T-cell (primary cell): ENCODE data around the gene TCAIM. TPM values are rescaled to one million over a fixed set of nuclear protein-coding genes. Genes with fewer than 3 reads are reported as not detected.
"Not testable (repeated sequence)": the region's sequence is repeated elsewhere in the genome, so short reads cannot be mapped to it uniquely, and the experiment has no call there.

Experiments
- ATAC-seq, 4 experiments: fragments of 200-7000 bp in 3 of 4; fragments of 150-1000 bp in 1 of 4; cut with Tn5 transposase; replicated peaks in 1 of 4; 1 replicate in 3 of 4; 2 replicates in 1 of 4; pipeline ENCODE4 v1.10.0; 2021; ENCODE audit warnings: moderate library complexity in 3 of 4, mild to moderate bottlenecking in 2 of 4, moderate number of reproducible peaks in 1 of 4
- CTCF ChIA-PET, 2 donors: fragments of 300-600 bp; sonication (Branson Sonifier 250); formaldehyde crosslinking; loops; one replicate each; lab custom pipeline; 2022; ENCODE audit warnings: antibody characterized with exemption in 2 of 2; lab: Charles Lee
- POLR2A ChIA-PET, 2 donors: fragments of 300-600 bp; sonication (Branson Sonifier 250); formaldehyde crosslinking; loops; one replicate each; lab custom pipeline; 2022; ENCODE audit warnings: antibody characterized with exemption in 2 of 2; lab: Charles Lee
- DNase-seq, 35 experiments: peaks; one replicate each; pipeline versions ENCODE4 v3.0.0 to v3.0.0-alpha.2; 2013 to 2023
- H3K27ac ChIP-seq: one replicate; pipeline ENCODE4 v1.5.1; 2013; ENCODE audit warnings: low read length
- H3K27me3 ChIP-seq, 2 experiments: replicated peaks in 1 of 2; 1 replicate in 1 of 2; 2 replicates in 1 of 2; pipeline versions ENCODE4 v1.6.1 to v1.7.0; 2013; ENCODE audit warnings: low read length in 1 of 2, mixed read lengths in 1 of 2; ENCODE audit not compliant: control insufficient read depth in 2 of 2, insufficient read depth in 2 of 2; ENCODE audit errors: extremely low read depth in 1 of 2
- H3K36me3 ChIP-seq, 2 donors: 1 replicate in 1 of 2; 2 replicates in 1 of 2; pipeline versions ENCODE4 v1.6.1 to v1.7.0; 2013; ENCODE audit warnings: low read length in 1 of 2; ENCODE audit not compliant: control insufficient read depth in 2 of 2, insufficient read depth in 1 of 2; ENCODE audit errors: extremely low read depth in 1 of 2
- H3K4me1 ChIP-seq, 2 experiments: 1 replicate in 1 of 2; 2 replicates in 1 of 2; pipeline versions ENCODE4 v1.6.1 to v1.7.0; 2013; ENCODE audit warnings: low read length in 2 of 2, mixed read lengths in 1 of 2; ENCODE audit not compliant: insufficient read depth in 2 of 2, control insufficient read depth in 1 of 2; ENCODE audit errors: extremely low read depth in 1 of 2
- H3K4me3 ChIP-seq, 2 donors: 1 replicate in 1 of 2; 2 replicates in 1 of 2; pipeline versions ENCODE4 v1.5.1 to v1.7.0; 2013; ENCODE audit warnings: mild to moderate bottlenecking in 2 of 2, low read length in 1 of 2, moderate library complexity in 1 of 2; ENCODE audit not compliant: control insufficient read depth in 1 of 2; ENCODE audit errors: extremely low read depth in 1 of 2
- H3K9me3 ChIP-seq: 2 replicates; pipeline ENCODE4 v1.7.0; 2013
- H3K27ac Mint-ChIP-seq, 2 donors: one replicate each; pipeline ENCODE4 v1.8.0; 2020 to 2021; ENCODE audit warnings: mild to moderate bottlenecking in 2 of 2, mixed read lengths in 2 of 2
- H3K27me3 Mint-ChIP-seq, 2 donors: one replicate each; pipeline ENCODE4 v1.8.0; 2021 to 2022; ENCODE audit warnings: mixed read lengths in 2 of 2
- H3K36me3 Mint-ChIP-seq: one replicate; pipeline ENCODE4 v1.8.0; 2021; ENCODE audit warnings: mixed read lengths
- H3K4me1 Mint-ChIP-seq, 3 donors: one replicate each; pipeline ENCODE4 v1.8.0; 2020 to 2022; ENCODE audit warnings: mixed read lengths in 3 of 3, mild to moderate bottlenecking in 1 of 3
- H3K4me3 Mint-ChIP-seq, 3 donors: one replicate each; pipeline ENCODE4 v1.8.0; 2020 to 2022; ENCODE audit warnings: mild to moderate bottlenecking in 3 of 3, mixed read lengths in 3 of 3, moderate library complexity in 3 of 3
- H3K9me3 Mint-ChIP-seq, 3 donors: one replicate each; pipeline ENCODE4 v1.8.0; 2020 to 2022; ENCODE audit warnings: mixed read lengths in 3 of 3
- WGBS: methylation state at CpG from one replicate; pipeline ENCODE4 v1.1.5; 2013; ENCODE audit warnings: missing lambda C conversion rate; ENCODE audit not compliant: insufficient coverage; 5-methylcytosine and 5-hydroxymethylcytosine counted together
- total RNA-seq, 35 experiments: library from RNA in 6 of 35; stranded (reverse) in 6 of 35; fragments of 120-200 nt in 1 of 35; gene quantifications; one replicate each; pipeline versions ENCODE4 v1.2.1 to v1.2.4 and lab custom pipeline; 2013 to 2026

TCAIM gene
- total RNA-seq, 5 donors from 2014 or later (not counting 1 experiment from before 2014, with no cell fraction given), result 8.4 to 16.5 (median 13.4) TPM

GRCh38 chr3:44387404-44387803, 48.8 kb downstream of the TCAIM start:
- DNase-seq, result no peak
- H3K27ac ChIP-seq, result no peak overlapping the region
- peaks cover 17% of the 10 kb centered on the region for H3K36me3 Mint-ChIP-seq
- ChIA-PET CTCF (no interaction called here), POLR2A (no interaction called here)
- 92% methylated on average over 6 of the region's 7 CpGs for WGBS
- H3K27me3 ChIP-seq, result no peaks in the 10 kb centered on the region
- no peak overlapping the region for H3K4me3 Mint-ChIP-seq
- no peaks in the 10 kb centered on the region for H3K27me3 Mint-ChIP-seq
- no peaks in the 10 kb centered on the region for H3K36me3 ChIP-seq
- H3K27ac Mint-ChIP-seq, result no peak overlapping the region
- H3K9me3 ChIP-seq, result no peaks in the 10 kb centered on the region
- peaks cover 0 to 7% (median 6%) of the 10 kb centered on the region in 3 donors for H3K9me3 Mint-ChIP-seq
- no peaks in the 10 kb centered on the region for H3K4me1 Mint-ChIP-seq
- no peak for ATAC-seq
- H3K4me1 ChIP-seq, result no peaks in the 10 kb centered on the region
- H3K4me3 ChIP-seq, result no peak overlapping the region

- no peak overlapping the region for H3K4me3 Mint-ChIP-seq
- ATAC-seq (no peak), DNase-seq (no peak)
- H3K9me3 Mint-ChIP-seq, result peaks cover 0 to 4% (median 0%) of the 10 kb centered on the region in 3 donors
- Histone ChIP-seq H3K4me3 (no peak overlapping the region), H3K4me1 (no peaks in the 10 kb centered on the region), H3K27me3 (no peaks in the 10 kb centered on the region), H3K9me3 (no peaks in the 10 kb centered on the region), H3K27ac (no peak overlapping the region), H3K36me3 (peaks cover 0 to 3% of the 10 kb centered on the region in 2 donors)
- H3K36me3 Mint-ChIP-seq, result peaks cover 17% of the 10 kb centered on the region
- no CpG with 5 or more reads among the region's 1 CpG for whole genome bisulfite sequencing
- no peaks in the 10 kb centered on the region for H3K27me3 Mint-ChIP-seq
- POLR2A ChIA-PET, result no interaction called here
- no peak overlapping the region for H3K27ac Mint-ChIP-seq
- CTCF ChIA-PET, result no interaction called here
- H3K4me1 Mint-ChIP-seq, result no peaks in the 10 kb centered on the region
Measured at GRCh38 chr3:44392489-44392888, 53.9 kb downstream of the TCAIM start.

GRCh38 chr3:44395714-44396113, 57.1 kb downstream of the TCAIM start:
- peaks cover 0 to 3% of the 10 kb centered on the region in 2 donors for H3K36me3 ChIP-seq
- H3K4me3 Mint-ChIP-seq, result no peak overlapping the region
- ChIA-PET POLR2A (no interaction called here), CTCF (no interaction called here)
- 96% methylated on average over 3 of the region's 9 CpGs for WGBS
- no peaks in the 10 kb centered on the region for H3K27me3 ChIP-seq
- no peaks in the 10 kb centered on the region for H3K9me3 ChIP-seq
- no peak overlapping the region for H3K4me3 ChIP-seq
- peaks cover 0 to 4% (median 0%) of the 10 kb centered on the region in 3 donors for H3K9me3 Mint-ChIP-seq
- ATAC-seq, result no peak
- no peaks in the 10 kb centered on the region for H3K4me1 Mint-ChIP-seq
- H3K27ac Mint-ChIP-seq, result no peak overlapping the region
- no peaks in the 10 kb centered on the region for H3K27me3 Mint-ChIP-seq
- peaks cover 25% of the 10 kb centered on the region for H3K36me3 Mint-ChIP-seq
- no peaks in the 10 kb centered on the region for H3K4me1 ChIP-seq
- no peak overlapping the region for H3K27ac ChIP-seq
- DNase-seq, result no peak

- no peak for DNase-seq
- H3K36me3 ChIP-seq, result peaks cover 0 to 3% of the 10 kb centered on the region in 2 donors
- CTCF ChIA-PET, result no interaction called here
Measured at GRCh38 chr3:44396200-44397171, 57.9 kb downstream of the TCAIM start.

GRCh38 chr3:44398271-44398670, 59.7 kb downstream of the TCAIM start:
- H3K27me3 Mint-ChIP-seq, ATAC-seq, CTCF ChIA-PET, H3K27me3 ChIP-seq, H3K4me1 ChIP-seq, H3K9me3 Mint-ChIP-seq, H3K9me3 ChIP-seq, H3K4me1 Mint-ChIP-seq, H3K27ac ChIP-seq, DNase-seq, H3K36me3 ChIP-seq, POLR2A ChIA-PET, H3K27ac Mint-ChIP-seq, H3K4me3 ChIP-seq, H3K4me3 Mint-ChIP-seq: not testable (repeated sequence)
- WGBS, result 100% methylated on average over 4 of the region's 8 CpGs
- peaks cover 32% of the 10 kb centered on the region for H3K36me3 Mint-ChIP-seq

More at GRCh38 chr3:44396200-44397171, 57.9 kb downstream of the TCAIM start:
- no peak overlapping the region for H3K4me3 Mint-ChIP-seq
- no peaks in the 10 kb centered on the region for H3K27me3 Mint-ChIP-seq
- ATAC-seq, result no peak
- POLR2A ChIA-PET, result no interaction called here
- Histone ChIP-seq H3K27ac (no peak overlapping the region), H3K4me3 (no peak overlapping the region), H3K4me1 (no peaks in the 10 kb centered on the region), H3K9me3 (no peaks in the 10 kb centered on the region), H3K27me3 (no peaks in the 10 kb centered on the region)
- WGBS, result no CpG with 5 or more reads among the region's 9 CpGs
- H3K4me1 Mint-ChIP-seq, result no peaks in the 10 kb centered on the region
- peaks cover 28% of the 10 kb centered on the region for H3K36me3 Mint-ChIP-seq
- H3K9me3 Mint-ChIP-seq, result peaks cover 0 to 4% (median 0%) of the 10 kb centered on the region in 3 donors
- no peak overlapping the region for H3K27ac Mint-ChIP-seq

- no peaks in the 10 kb centered on the region for H3K4me1 Mint-ChIP-seq
- DNase-seq (no peak), ATAC-seq (no peak)
- ChIA-PET POLR2A (no interaction called here), CTCF (no interaction called here)
- H3K9me3 Mint-ChIP-seq, result no peaks in the 10 kb centered on the region
- H3K9me3 ChIP-seq, result no peaks in the 10 kb centered on the region
- no peak overlapping the region for H3K4me3 ChIP-seq
- H3K4me3 Mint-ChIP-seq, result no peak overlapping the region
- H3K36me3 ChIP-seq, result peaks cover 0 to 3% of the 10 kb centered on the region in 2 donors
- no peaks in the 10 kb centered on the region for H3K27me3 Mint-ChIP-seq
- peaks cover 37% of the 10 kb centered on the region for H3K36me3 Mint-ChIP-seq
- WGBS, result 90% methylated on average over 2 of the region's 4 CpGs
- no peak overlapping the region for H3K27ac Mint-ChIP-seq
- no peaks in the 10 kb centered on the region for H3K4me1 ChIP-seq
- H3K27ac ChIP-seq, result no peak overlapping the region
- H3K27me3 ChIP-seq, result no peaks in the 10 kb centered on the region
Measured at GRCh38 chr3:44398853-44399252, 60.3 kb downstream of the TCAIM start.
